ENCODE data around the gene ITPR1.

ITPR1 gene

DNA sequence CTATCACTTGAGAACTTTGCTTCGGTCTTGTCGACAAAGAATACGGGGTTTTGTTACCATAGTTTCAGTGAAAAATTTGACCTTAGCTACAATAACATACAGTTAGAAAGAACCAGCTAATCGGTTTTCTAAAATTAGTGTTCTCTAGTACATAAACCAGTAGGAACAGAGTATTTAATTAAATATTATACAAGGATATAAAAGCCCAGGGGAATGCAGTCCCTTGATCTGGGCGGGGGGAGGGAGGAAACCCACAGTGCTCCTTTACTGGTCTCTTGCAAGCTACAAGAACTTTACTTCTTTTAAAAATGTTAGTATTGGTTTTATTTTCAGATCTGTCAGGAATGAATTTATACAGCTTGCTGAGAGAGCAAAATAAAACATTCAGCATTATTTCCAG lies 41.8 kb downstream of the ITPR1 start:
- DNase-seq: no peak

DNA sequence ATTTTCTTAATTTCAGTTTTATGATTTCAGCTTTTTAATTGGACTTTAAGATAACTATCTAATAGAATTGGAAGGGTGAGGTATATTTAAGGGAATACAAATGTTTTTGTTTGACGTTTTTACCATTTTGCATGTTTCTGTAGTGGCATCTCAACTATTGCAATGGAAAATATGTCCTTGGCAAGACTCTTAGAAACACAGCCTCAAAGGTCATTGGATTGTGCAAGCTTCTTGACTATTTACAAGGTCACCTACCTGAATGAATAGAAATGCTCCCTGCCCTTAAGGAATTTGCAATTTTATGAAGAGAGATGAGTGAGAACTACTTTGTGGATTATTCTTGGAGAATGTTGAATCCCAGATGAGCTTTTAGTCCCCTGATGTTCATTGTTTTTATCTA lies 43.1 kb downstream of the ITPR1 start:
- no peak for DNase-seq

DNA sequence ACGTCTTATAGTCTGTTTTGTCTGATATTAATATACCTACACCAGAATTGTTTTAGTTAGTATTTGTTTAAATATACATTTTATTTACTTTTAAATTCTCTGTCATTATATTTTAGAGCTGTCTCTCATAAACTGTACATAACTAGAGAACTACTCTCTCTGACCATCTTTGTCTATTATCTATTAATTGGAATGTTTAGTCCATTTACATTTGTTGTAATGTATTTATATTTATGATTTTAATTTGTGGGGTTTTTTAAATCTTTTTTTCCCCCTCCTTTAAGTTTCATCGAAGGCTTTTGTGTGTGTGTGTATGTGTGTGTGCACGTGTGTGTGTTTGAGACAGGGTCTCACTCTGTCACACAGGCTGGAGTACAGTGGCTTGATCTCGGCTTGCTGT lies 47.1 kb downstream of the ITPR1 start:
- no peak for DNase-seq

DNA sequence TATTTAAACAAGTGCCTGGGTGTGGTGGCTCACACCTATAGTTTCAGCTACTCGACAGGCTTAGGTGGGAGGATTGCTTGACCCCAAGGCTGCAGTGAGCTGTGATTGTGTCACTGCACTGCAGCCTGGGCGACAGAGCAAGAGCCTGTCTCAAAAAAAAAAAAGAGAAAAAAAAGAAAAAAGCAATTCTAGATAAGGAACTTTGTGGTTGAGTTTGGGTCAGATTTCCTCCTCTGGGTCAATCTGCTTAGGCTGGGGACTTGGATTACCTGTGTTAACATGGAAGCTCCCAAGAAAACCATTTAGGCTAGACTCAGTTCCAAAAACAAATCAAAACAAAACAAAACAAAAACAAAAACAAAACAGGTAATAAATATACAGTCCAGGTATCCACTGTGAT lies 50.0 kb downstream of the ITPR1 start:
- no peak for DNase-seq

DNA sequence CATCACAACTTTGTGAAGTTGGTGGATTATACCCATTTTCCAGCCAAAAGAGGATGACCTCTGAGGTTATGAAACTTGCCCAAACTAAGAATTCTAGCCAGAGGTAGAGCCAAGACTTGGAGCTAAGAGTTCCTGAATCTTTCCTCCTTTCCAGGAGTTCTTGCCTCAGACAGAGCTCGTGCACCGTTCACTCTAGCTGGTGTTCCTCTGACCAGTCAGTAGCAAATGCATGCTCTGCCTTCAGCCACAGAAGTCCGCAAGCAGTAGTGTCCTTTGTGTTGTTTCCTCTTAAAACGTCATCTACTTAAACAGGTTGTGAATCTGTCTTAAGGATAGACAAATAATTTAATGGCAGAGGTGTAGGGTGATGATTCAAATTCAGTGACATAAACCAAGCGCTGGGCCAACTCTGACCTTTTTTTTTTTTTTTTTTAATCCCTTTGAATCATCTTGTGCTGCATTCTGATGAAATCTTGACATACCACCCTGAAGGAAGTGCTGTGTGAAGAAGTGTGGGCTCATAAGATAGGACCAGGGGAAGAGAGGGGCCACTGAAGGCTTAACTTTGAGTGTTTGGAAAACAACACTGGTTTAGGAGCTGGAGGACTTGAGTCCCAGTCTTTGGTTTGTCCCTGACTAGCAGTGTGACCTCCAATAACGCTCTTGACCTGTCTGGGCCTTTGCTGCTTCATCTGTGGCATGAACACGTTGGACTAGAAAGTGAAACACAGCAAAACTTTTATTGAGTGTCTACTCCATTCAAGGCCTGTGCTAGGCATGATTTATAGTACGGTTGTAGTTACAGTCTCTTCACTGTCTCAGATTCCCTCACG lies 53.4 kb downstream of the ITPR1 start:
- DNase-seq: no peak

DNA sequence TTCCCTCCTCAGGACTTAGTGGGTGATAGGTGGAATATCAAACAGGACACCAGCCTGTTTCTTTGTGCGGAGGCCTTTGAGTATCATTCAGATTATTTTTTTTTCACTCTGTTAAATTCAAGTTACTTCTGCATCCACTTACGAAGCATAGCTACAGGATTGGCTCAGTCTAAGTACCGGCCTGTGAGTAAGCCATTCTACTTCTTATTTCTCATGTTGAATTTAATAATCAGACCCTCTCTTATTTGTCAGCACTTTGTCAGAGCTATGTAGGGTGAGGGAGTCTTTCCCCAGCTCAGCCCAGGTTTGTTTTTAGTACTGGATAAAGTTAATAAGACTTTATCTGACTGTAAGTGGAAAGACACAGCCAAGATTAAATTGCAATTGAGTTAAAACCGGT lies 54.7 kb downstream of the ITPR1 start:
- DNase-seq: no peak

DNA sequence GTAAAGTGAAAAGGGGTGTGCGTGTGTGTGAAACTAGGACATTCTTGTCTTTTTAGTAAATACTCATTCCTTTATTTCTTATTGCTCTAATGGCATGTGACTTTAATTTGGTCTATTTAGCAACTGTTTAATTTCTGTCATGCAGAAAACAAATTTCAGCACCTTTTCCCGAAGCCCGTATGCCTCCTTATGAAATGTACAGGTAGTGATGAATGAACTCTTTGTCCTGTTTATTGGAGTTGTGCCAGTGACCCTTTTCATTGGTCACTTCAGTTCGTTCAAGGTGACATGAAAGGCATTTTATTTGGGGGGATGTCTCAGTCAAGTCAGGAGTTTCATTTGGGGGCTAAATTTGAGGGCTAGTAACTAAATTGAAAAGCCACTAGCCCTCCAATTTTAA lies 55.2 kb downstream of the ITPR1 start:
- no peak for DNase-seq

DNA sequence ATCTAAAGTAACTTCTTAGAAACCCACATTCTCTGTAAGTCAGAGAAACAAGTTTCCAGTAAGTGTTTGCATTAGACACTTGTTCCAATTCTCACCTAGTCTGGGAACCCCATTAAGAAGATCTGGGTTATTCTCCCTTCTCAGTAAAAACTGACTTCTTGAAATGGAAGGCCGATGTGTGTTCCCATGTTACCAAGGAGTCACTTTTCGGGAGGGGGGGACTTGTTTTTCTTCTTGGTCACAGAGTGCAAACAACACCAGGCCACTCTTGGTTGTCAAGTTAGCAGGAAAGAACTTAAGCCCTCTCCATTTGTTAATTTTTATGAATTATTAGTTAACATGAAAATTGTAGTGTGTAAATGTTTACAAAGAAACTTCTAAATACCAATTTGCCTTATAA lies 55.6 kb downstream of the ITPR1 start:
- DNase-seq: no peak

DNA sequence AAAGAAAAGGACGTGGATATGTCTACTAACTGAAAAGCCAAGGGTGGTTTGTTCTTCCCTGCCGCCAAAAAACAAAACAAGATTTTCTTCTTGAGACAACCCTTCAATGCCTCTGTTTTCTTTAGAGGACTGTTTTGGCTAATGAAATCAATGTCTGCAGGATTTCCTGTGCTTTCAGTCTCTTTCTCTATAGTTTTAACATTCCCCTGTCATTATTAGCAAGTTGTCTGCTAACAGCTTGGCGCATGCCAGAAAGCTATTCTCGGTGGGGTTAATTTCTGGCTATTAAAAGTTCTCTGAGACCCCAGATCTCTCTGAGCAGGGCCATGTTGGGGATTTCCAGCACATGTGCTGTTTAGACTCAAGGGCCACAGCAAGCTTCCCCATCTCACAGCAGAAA lies 56.7 kb downstream of the ITPR1 start:
- no peak for DNase-seq

DNA sequence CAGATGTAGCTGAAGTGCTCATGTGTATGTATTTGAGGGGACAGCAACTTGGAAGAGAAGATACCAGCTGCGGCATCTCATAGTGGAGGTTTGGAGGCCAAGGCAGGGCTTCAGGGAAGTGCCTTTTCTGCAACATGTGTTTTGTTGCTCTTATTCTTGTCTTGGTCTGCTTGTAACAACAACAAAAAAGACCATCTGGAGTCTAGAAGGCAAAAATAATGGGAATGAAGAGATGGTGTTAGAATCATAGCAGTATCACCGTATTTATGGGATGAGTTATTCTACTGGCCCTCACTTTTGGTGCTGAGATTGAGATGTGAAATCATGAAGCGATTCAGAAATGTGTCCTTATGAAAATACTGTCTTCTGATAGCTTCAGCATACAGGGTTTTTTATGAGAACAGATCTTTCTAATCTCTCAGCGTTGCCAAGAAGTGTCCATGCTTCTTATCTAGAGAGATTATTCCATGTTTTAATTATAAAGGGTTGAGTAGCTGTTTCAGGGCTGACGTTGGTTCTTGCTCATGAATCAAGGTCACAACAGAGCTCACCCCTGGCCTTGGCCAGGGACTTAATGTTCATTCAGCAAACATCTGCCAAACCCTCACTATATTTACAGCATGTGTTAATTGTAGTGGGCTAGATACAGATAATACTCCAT lies 58.0 kb downstream of the ITPR1 start:
- DNase-seq: no peak

DNA sequence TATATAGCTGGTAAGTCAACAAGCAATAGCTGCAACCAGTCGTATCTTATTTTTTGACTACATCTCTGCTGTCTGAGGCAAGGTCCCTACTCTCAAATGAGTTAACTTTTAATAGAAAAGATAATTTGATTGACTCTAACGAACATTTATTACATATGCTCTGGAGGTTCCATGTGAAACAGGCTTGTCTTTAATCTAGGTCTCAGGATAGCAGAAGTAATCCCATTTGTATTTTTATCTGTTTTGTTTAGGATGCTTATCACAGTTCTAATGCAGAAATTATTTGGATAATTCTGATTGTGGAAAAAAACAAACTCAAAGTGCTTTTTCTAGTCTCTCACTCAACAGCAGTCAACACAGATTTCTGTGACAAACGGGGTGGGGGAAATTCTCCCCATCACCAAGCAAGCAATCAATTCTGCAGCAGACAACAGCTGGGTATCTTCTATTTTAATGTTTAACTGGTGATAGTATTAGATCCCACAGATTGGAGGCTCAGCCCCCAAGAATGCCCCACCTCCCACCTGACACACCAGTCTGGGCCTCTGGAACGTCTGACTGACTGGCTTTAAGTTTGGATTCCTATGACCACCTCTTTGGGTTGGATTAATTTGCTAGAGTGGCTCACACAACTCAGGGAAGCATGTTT lies 58.8 kb downstream of the ITPR1 start:
- DNase-seq: no peak

DNA sequence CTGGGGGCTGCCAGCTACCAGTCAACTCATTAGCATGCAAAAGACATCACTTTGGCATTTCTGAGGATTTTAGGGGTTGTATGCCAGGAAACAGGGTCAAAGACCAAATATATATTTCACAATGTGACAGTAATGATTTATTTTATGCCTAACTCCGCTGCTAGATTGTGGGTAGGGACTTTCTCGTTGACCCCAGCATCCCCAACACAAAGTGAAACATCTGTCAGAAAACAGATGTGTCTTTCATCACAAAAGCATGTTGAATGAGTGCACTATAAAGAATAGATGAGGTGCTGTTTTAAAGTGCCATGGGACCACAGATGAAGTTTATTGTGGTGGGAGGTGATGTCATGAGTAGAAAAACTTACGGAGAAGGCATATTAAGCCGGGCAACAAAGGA lies 59.7 kb downstream of the ITPR1 start:
- no peak for DNase-seq

DNA sequence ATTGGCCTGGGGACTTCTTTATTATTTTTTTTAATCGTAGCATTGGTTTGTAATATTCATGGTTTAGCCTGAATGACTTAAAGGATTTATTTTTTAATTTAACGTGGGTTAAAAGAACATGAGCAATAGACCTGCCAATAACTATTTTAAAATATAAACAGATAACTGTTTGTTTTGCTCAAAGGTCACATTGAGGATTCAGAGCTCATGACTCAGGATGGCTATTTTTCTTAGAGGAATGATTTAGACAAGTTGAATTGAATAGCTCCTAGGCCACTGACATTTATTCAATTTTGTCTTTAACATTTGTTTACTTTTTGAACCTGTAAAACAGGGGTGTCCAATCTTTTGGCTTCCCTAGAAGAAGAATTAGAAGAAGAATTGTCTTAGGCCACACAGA lies 68.5 kb downstream of the ITPR1 start:
- DNase-seq: no peak

DNA sequence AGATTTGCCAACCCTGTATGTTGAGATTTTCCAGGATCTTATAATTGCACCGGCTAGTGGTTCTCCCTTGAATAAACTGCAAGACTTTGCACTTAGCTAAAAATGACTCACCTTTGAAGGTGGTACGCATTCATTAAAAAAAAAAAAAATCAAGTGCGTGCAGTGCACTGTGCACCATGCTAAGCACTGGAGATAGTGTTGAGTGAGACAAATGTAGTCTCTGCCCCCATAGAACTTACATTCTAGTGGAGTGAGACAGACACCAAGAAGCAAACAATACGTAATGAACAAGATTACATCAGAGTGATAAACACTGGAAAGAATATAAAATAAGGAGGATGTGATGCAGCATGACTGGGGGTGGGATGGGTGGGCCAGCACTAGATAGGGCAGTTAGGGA lies 69.4 kb downstream of the ITPR1 start:
- no peak for DNase-seq

DNA sequence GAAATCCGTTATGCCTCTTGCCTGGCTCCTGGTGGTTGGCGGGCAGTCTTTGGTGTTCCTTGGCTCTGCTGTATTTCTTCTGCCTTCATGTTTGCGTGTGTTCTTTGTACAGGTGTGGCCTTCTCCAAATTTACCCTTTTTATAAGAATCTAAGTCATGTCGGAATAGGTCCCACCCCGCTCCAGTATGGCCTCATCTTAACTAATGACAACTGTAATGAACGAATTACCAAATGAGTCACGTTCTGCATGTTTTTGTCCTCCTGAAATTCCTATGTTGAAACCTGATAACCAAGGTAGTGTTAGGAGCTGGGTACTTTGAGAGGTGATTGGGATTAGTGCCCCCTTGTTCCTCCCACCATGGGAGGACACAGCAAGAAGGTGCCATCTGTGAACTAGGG lies 71.1 kb downstream of the ITPR1 start:
- DNase-seq: no peak

DNA sequence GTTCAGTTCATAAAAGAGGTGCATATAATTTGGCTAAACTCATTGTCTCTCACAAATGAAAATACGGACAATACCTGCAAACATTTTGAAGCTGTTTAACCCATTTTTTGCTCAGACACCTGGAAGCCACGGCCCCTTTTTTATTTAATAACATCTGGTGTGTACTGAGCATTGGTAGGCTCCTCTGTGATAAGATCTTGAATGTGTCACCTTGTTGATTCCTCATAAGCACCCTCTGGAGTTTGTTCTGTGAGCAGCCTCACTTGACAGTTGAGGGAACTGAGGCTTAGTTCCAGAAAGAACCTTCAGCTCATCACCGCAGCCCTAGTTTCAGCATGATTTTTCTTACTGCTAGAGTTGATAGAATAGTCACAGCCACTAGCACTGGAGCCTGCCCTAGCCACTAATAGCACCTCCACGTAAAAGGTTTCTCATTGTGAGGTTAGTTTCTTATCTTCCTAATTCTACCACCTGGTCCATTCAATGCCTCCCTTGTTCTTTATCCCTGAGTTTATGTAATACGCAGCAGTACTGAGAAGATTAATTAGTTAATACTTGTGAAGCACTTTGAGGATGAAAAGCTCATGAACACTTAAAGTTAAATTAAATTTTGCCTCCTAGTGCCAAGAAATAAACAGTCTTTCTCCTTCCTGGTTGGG lies 71.9 kb downstream of the ITPR1 start:
- no peak for DNase-seq

DNA sequence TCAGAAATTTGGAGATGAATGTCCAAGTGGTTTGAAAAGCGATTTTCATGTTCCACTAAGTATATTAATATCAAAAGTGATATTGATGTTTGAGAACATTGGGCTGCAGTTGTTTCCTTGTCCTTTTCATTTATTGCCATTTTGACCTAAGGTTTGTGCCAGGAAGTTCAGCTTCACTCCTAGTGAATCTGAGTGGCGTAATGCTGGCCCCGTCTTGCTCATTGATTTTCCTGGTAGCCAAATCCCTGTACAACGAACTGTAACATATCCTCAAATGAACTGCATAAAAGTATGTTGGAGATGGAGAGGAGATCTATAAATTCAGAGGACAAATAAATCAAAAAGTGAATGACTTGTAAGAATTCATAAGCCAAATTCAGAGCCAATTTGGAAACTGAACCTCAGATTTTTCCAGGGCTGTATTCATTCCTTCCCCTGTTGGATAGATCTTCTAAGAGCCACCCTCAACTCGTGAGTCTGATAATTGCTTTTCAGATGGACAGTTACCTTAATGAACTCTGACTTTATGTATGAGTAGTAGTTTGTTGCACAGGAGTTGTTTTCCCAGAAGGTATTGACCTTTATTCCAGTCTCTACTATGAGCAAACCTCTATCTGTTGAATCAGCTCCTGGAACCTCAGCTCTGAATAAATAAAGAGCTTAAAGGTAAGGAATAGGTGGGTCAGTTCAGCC lies 72.8 kb downstream of the ITPR1 start:
- no peak for DNase-seq

DNA sequence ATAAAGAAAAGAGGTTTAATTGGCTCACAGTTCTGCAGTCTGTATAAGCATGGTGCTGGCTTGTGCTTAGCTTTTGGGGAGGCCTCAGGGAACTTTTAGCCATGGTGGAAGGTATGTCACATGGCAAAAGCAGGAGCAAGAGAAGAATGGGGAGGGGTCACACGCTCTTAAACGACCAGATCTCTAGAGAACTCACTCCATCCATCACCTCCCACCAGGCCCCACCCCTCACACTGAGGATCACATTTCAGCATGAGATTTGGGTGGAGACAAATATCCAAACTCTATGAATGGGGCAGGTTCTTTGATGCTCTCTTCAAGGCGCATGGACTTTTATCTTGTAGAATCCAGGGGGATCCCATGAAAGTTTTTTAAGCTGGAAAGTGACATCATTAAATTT lies 75.7 kb downstream of the ITPR1 start:
- no peak for DNase-seq

DNA sequence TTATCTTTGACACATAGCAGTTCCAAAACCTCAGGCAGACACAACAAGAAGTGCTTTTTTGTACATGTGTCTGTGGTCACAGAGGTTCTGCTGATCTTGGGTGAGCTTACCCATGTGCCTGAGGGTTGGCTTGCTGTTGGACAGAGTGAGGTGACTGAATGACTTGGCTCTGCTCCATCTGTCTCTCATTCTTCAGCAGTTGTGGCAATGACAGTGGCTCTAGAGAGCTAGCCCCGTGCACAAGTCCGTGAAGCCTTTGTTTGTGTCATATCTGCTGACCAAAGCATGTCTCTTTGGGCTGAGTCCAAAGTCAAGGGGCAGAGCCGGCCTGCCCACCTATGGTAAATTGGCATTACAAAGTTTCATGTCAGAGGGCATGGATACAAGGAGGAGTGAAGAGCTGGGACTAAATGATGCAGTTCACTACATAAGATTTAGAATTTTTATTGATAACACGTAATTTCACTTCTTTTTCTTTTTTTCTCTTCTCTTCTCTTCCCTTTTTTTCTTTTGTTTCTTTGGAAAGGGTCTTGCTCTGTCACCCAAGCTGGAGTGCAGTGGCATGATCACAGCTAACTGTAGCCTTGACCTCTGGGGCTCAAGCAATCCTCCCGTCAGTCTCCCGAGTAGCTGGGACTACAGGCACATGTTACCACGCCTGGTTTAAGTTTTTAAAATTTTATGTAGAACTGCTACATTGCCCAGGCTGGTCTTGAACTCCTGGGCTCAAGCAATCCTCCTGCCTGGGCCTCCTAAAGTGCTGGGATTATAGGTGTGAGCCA lies 77.9 kb downstream of the ITPR1 start:
- DNase-seq: no peak

DNA sequence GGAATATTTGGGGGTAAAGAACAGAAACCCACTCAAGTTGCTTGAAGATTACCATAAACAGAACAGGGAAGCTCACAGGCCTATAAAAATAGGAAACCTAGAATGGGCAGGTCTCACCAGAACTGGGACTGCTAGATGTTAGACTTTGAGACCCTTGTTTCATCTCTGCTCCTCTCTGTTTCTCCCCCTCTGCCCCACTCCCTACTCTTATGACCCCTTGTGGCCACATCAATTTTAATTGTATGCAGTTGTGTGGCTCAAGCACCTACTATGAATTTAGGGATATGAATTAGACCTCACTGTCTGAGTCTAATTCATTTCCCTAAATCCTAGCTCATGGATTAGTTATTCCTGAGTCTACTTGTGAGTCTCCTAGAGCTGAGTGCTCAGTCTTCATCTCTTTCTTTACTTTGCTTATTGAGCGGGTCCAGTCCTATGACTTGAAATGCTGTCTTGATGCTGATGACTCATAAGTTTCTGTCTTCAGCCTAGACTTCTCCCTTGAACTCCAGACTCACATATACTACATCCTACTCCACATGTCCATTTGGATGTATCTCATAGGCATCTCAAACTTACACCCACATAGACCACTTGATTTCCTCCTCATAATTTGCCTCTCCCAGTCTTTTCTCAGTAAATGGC lies 78.7 kb downstream of the ITPR1 start:
- DNase-seq: no peak

DNA sequence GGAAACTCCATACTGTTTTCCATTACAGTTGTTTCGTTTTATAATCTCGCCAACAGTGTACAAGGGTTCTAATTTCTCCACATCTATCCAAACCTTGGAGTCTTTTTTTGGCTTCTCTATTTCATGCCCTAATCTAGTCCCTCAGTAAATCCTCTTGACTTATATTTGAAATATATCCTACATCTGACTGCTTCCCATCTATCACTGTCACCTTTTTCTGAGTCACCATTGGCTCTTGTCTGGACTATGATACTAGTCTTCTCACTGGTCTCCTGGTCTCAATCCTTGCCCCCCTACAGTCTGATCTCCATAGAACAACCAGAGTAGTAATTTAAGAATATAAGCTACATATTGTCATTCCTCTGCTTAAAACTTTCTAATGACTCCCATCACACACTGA lies 80.0 kb downstream of the ITPR1 start:
- no peak for DNase-seq
